ENCODE results near the gene RCOR2. TPM values are rescaled to one million over a fixed set of nuclear protein-coding genes. Genes with fewer than 3 reads are reported as not detected.
A peak's percentile ranks its signal among the peaks of the same experiment; 100 is the strongest.

RCOR2 gene
- total and polyA plus RNA-seq, 2 of the 13 experiments (the other 11 are each of a cell fraction or from before 2014, with no cell fraction given), result 8.3 to 8.5 TPM

DNA sequence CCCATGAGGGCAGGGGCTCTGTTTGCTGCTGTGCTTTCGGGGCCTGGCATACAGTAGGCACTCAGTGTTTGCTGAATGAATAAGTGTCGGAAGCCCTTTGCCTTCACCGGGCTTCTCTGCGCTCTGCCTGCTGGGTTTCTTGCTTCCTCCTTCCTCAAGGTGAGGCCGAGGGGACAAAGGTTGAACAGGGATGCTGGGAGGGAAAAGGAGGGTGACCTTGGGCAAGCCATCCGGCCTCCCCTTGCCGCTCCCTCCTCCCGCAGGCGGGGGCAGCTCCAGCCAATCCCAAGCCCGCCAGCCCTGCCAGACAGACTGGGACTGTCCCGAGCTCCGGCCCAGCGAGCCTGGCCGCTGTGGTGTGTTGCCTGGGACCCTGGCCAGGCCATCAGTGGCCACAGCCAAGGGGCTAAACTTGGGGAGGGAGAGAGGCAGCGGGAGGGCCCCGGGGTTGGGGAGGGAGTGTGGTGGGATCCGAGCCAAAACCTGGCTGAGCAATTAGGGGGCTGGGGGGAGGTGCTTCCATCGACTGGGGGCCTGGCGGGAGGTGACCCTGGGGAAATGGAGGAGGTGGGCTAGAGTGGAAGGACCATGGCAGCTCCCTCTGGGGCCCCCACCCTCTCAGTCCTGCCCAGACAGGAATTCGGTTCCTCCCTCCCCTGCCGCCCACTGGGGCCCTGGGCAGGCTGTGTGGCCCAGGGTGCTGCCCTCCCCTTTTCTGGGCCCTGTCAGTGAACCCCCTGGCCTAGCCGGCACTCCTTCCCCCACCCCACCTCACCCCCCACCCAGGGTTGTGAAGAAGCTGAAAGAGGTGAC lies 3.4 kb upstream of the RCOR2 start (continued):
- TF ChIP-seq ZNF567 (CRISPR knock-in tag; IDR thresholded peaks at IDR 0.05; ENCODE audit: borderline replicate concordance), result no peak
- peak; percentile 32; the same call in 1 of the 2 replicates for TF ChIP-seq ZNF572 (CRISPR knock-in tag; IDR thresholded peaks at IDR 0.05)
- TF ChIP-seq, protein P1, sequence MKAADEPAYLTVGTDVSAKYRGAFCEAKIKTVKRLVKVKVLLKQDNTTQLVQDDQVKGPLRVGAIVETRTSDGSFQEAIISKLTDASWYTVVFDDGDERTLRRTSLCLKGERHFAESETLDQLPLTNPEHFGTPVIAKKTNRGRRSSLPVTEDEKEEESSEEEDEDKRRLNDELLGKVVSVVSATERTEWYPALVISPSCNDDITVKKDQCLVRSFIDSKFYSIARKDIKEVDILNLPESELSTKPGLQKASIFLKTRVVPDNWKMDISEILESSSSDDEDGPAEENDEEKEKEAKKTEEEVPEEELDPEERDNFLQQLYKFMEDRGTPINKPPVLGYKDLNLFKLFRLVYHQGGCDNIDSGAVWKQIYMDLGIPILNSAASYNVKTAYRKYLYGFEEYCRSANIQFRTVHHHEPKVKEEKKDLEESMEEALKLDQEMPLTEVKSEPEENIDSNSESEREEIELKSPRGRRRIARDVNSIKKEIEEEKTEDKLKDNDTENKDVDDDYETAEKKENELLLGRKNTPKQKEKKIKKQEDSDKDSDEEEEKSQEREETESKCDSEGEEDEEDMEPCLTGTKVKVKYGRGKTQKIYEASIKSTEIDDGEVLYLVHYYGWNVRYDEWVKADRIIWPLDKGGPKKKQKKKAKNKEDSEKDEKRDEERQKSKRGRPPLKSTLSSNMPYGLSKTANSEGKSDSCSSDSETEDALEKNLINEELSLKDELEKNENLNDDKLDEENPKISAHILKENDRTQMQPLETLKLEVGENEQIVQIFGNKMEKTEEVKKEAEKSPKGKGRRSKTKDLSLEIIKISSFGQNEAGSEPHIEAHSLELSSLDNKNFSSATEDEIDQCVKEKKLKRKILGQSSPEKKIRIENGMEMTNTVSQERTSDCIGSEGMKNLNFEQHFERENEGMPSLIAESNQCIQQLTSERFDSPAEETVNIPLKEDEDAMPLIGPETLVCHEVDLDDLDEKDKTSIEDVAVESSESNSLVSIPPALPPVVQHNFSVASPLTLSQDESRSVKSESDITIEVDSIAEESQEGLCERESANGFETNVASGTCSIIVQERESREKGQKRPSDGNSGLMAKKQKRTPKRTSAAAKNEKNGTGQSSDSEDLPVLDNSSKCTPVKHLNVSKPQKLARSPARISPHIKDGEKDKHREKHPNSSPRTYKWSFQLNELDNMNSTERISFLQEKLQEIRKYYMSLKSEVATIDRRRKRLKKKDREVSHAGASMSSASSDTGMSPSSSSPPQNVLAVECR (CRISPR knock-in tag; IDR thresholded peaks at IDR 0.05; ENCODE audit: borderline replicate concordance), result no peak
- TF ChIP-seq YEATS4 (CRISPR knock-in tag; IDR thresholded peaks at IDR 0.05; ENCODE audit: borderline replicate concordance), result 0 out of 2 replicates have a peak, but pooled peaks have one; percentile 10
- TF ChIP-seq NBN (conservative IDR thresholded peaks at IDR 0.05), result no peak
- no peak for TF ChIP-seq ZNF17 (CRISPR knock-in tag; IDR thresholded peaks at IDR 0.05)
- 0 out of 4 replicates have a peak, but pooled peaks of 1 of the 2 experiments have one; percentile 5 for TF ChIP-seq EP300 (IDR thresholded peaks at IDR 0.05; ENCODE audit: low read depth in 2 of 2, low read length in 2 of 2)
- TF ChIP-seq EP300 (CRISPR knock-in tag; IDR thresholded peaks at IDR 0.05; ENCODE audit: borderline replicate concordance), result no peak
- TF ChIP-seq TSC22D2 (CRISPR knock-in tag; IDR thresholded peaks at IDR 0.05; ENCODE audit: borderline replicate concordance), result no peak
- no peak for TF ChIP-seq MTF1 (CRISPR knock-in tag; IDR thresholded peaks at IDR 0.05)
- TF ChIP-seq, protein P2, sequence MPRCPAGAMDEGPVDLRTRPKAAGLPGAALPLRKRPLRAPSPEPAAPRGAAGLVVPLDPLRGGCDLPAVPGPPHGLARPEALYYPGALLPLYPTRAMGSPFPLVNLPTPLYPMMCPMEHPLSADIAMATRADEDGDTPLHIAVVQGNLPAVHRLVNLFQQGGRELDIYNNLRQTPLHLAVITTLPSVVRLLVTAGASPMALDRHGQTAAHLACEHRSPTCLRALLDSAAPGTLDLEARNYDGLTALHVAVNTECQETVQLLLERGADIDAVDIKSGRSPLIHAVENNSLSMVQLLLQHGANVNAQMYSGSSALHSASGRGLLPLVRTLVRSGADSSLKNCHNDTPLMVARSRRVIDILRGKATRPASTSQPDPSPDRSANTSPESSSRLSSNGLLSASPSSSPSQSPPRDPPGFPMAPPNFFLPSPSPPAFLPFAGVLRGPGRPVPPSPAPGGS (CRISPR knock-in tag; IDR thresholded peaks at IDR 0.05), result peak; percentile 19; the same call in 1 of the 2 replicates
- TF ChIP-seq KLF16 (CRISPR knock-in tag; IDR thresholded peaks at IDR 0.05), result no peak
- no peak for TF ChIP-seq ZNF20 (CRISPR knock-in tag; IDR thresholded peaks at IDR 0.05)
- no peak for TF ChIP-seq MYNN (CRISPR knock-in tag; IDR thresholded peaks at IDR 0.05; ENCODE audit: low read depth)
- peak; percentile 55; the same call in 1 of the 2 replicates for TF ChIP-seq MED1 (CRISPR knock-in tag; IDR thresholded peaks at IDR 0.05)
- TF ChIP-seq DR1 (CRISPR knock-in tag; IDR thresholded peaks at IDR 0.05), result no peak
- TF ChIP-seq ZNF720 (CRISPR knock-in tag; IDR thresholded peaks at IDR 0.05), result no peak
- TF ChIP-seq PHF21A (CRISPR knock-in tag; IDR thresholded peaks at IDR 0.05), result peak; percentile 97
- peak; percentile 34; the same call in 1 of the 2 replicates for TF ChIP-seq HOXD1 (CRISPR knock-in tag; IDR thresholded peaks at IDR 0.05)
- TF ChIP-seq ZFY (CRISPR knock-in tag; IDR thresholded peaks at IDR 0.05), result peak; percentile 31; the same call in 1 of the 2 replicates
- TF ChIP-seq ZNF776 (CRISPR knock-in tag; IDR thresholded peaks at IDR 0.05), result no peak
- TF ChIP-seq ZNF557 (CRISPR knock-in tag; IDR thresholded peaks at IDR 0.05), result no peak
- TF ChIP-seq PAF1 (CRISPR knock-in tag; IDR thresholded peaks at IDR 0.05), result no peak
- TF ChIP-seq ZNF260 (CRISPR knock-in tag; IDR thresholded peaks at IDR 0.05; ENCODE audit: borderline replicate concordance, low read depth), result no peak
- no peak for TF ChIP-seq ZNF839 (CRISPR knock-in tag; IDR thresholded peaks at IDR 0.05; ENCODE audit: borderline replicate concordance)
- TF ChIP-seq ZNF530 (CRISPR knock-in tag; IDR thresholded peaks at IDR 0.05; ENCODE audit: low read depth), result no peak
- TF ChIP-seq ZNF34 (CRISPR knock-in tag; IDR thresholded peaks at IDR 0.05; ENCODE audit: borderline replicate concordance), result no peak

Data from HepG2 (cell line).